GM23338 (cell line): ENCODE data around the gene TSPEAR. TPM values are rescaled to one million over a fixed set of nuclear protein-coding genes. Genes with fewer than 3 reads are reported as not detected.

ENCODE experiments used
- ATAC-seq: fragments of 200-7000 bp; cut with Tn5 transposase; 3 replicates; pipeline ENCODE4 v1.9.1; 2020
- DNase-seq: peaks from one replicate; pipeline ENCODE4 v3.0.0-alpha.2; 2015; ENCODE audit warnings: low spot score
- H2AFZ ChIP-seq: fragments of 200-600 bp; sonication (generic); 2 replicates; pipeline ENCODE4 v1.8.0; 2016; ENCODE audit warnings: antibody characterized with exemption, mild to moderate bottlenecking, moderate library complexity
- H3F3A ChIP-seq: fragments of 200-600 bp; sonication (generic); replicated peaks from 2 replicates; pipeline ENCODE4 v1.8.0; 2017; ENCODE audit warnings: antibody characterized with exemption, mixed run types, low read depth
- H3K27ac ChIP-seq: fragments of 200-600 bp; sonication (generic); 2 replicates; pipeline ENCODE4 v1.6.1; 2016; ENCODE audit warnings: low read depth
- H3K27me3 ChIP-seq: fragments of 200-600 bp; sonication (generic); 2 replicates; pipeline ENCODE4 v1.8.0; 2016; ENCODE audit warnings: mild to moderate bottlenecking, mixed run types, moderate library complexity; ENCODE audit not compliant: insufficient read depth
- H3K36me3 ChIP-seq: fragments of 200-600 bp; sonication (generic); 2 replicates; pipeline ENCODE4 v1.8.0; 2016; ENCODE audit warnings: mild to moderate bottlenecking; ENCODE audit not compliant: insufficient read depth
- H3K4me1 ChIP-seq: fragments of 200-600 bp; sonication (generic); 2 replicates; pipeline ENCODE4 v1.8.0; 2016; ENCODE audit warnings: mild to moderate bottlenecking, moderate library complexity; ENCODE audit not compliant: insufficient read depth
- H3K4me2 ChIP-seq: fragments of 200-600 bp; sonication (generic); 2 replicates; pipeline ENCODE4 v1.7.1; 2017; ENCODE audit warnings: mixed run types
- H3K4me3 ChIP-seq: fragments of 200-600 bp; sonication (generic); 2 replicates; pipeline ENCODE4 v1.6.1; 2016; ENCODE audit warnings: mixed run types
- H3K79me2 ChIP-seq: fragments of 200-600 bp; sonication (generic); replicated peaks from 2 replicates; pipeline ENCODE4 v1.8.0; 2017; ENCODE audit warnings: mild to moderate bottlenecking; ENCODE audit not compliant: insufficient read depth
- H3K9me2 ChIP-seq: fragments of 200-600 bp; sonication (generic); 2 replicates; pipeline ENCODE4 v1.8.0; 2017; ENCODE audit not compliant: insufficient read depth
- H4K20me1 ChIP-seq: fragments of 200-600 bp; sonication (generic); replicated peaks from 2 replicates; pipeline ENCODE4 v1.8.0; 2017; ENCODE audit warnings: mild to moderate bottlenecking; ENCODE audit not compliant: insufficient read depth
- H3K27ac Mint-ChIP-seq: 2 replicates; pipeline ENCODE4 v1.8.0; 2020; ENCODE audit warnings: inconsistent platforms, mild to moderate bottlenecking, moderate library complexity, mixed read lengths
- H3K27me3 Mint-ChIP-seq: 3 replicates; pipeline ENCODE4 v1.8.0; 2022; ENCODE audit warnings: low read depth, mild to moderate bottlenecking, moderate library complexity, mixed read lengths, inconsistent platforms; ENCODE audit not compliant: insufficient read depth, poor library complexity
- H3K36me3 Mint-ChIP-seq: 3 replicates; pipeline ENCODE4 v1.8.0; 2021; ENCODE audit warnings: low read depth, mild to moderate bottlenecking, inconsistent platforms, moderate library complexity, mixed read lengths
- H3K4me1 Mint-ChIP-seq: 3 replicates; pipeline ENCODE4 v1.8.0; 2020; ENCODE audit warnings: mild to moderate bottlenecking, inconsistent platforms, mixed read lengths
- H3K4me3 Mint-ChIP-seq: 3 replicates; pipeline ENCODE4 v1.8.0; 2021; ENCODE audit warnings: moderate library complexity, mild to moderate bottlenecking, inconsistent platforms, mixed read lengths
- H3K9me3 Mint-ChIP-seq: 3 replicates; pipeline ENCODE4 v1.8.0; 2020; ENCODE audit warnings: moderate library complexity, mild to moderate bottlenecking, inconsistent platforms, mixed read lengths
- EZH2 ChIP-seq: fragments of 200-600 bp; sonication (generic); IDR thresholded peaks from one replicate; pipeline ENCODE4 v1.8.0; 2017; ENCODE audit warnings: antibody characterized with exemption, mild to moderate bottlenecking, low read depth; ENCODE audit not compliant: unreplicated experiment
- JUNB ChIP-seq: IDR thresholded peaks from one replicate; pipeline ENCODE4 v1.6.1; 2016; ENCODE audit warnings: antibody characterized with exemption; ENCODE audit not compliant: unreplicated experiment
- NANOG ChIP-seq: IDR thresholded peaks from 2 replicates; pipeline ENCODE4 v1.6.1; 2016; ENCODE audit warnings: antibody characterized with exemption, borderline replicate concordance
- ZNF331 ChIP-seq: fragments of 250-450 bp; sonication (Bioruptor Pico); IDR thresholded peaks from 2 replicates; pipeline ENCODE4 v1.5.0; 2020; ENCODE audit warnings: low read depth, mild to moderate bottlenecking, moderate library complexity
- ZNF462 ChIP-seq: fragments of 250-450 bp; sonication (Bioruptor Pico); IDR thresholded peaks from 2 replicates; pipeline ENCODE4 v1.5.0; 2020; ENCODE audit warnings: mild to moderate bottlenecking, moderate library complexity
- polyA plus RNA-seq: library from polyadenylated mRNA; unstranded; fragments of >200 nt; fragmentation: Nextera tagmentation; extraction: Ambion mirVana; gene quantifications from 2 replicates; pipeline ENCODE4 v1.2.1, GENCODE V29; 2016
- total RNA-seq: library from RNA; depleted of rRNA; stranded (reverse); fragments of >200 nt; shearing (Covaris generic); gene quantifications from 2 replicates; pipeline ENCODE4 v1.2.3, GENCODE V29; 2014

The TSPEAR gene
- total and polyA plus RNA-seq, 2 experiments from 2014 or later, result 0.35 to 0.92 TPM

GRCh38 chr21:44590311-44590721 lies 121.1 kb downstream of the TSPEAR start:
- H3K27ac Mint-ChIP-seq, result no peak overlapping the region
- H3K4me1 Mint-ChIP-seq, result peaks cover 14% of the 10 kb centered on the region
- H3F3A ChIP-seq, result 0 out of 2 replicates have a peak, but pooled peaks cover 4% of the 10 kb centered on the region

More at GRCh38 chr21:44590311-44590721, 121.1 kb downstream of the TSPEAR start:
- Mint-ChIP-seq H3K4me3 (no peak overlapping the region), H3K36me3 (no peaks in the 10 kb centered on the region; the same call in 2 of the 3 replicates), H3K9me3 (no peaks in the 10 kb centered on the region; the same call in 2 of the 3 replicates), H3K27me3 (peaks cover 7% of the 10 kb centered on the region)
- no peaks in the 10 kb centered on the region for H4K20me1 ChIP-seq
- no peak overlapping the region for H3K4me3 ChIP-seq
- H2AFZ ChIP-seq, result no peak overlapping the region
- H3K36me3 ChIP-seq, result no peaks in the 10 kb centered on the region
- ATAC-seq (no peak), DNase-seq (no peak)
- TF ChIP-seq EZH2 (no peak), JUNB (no peak), NANOG (no peak), ZNF462 (no peak), ZNF331 (CRISPR knock-in tag) (no peak)
- no peak overlapping the region for H3K27ac ChIP-seq
- H3K4me2 ChIP-seq, result no peak overlapping the region
- no peaks in the 10 kb centered on the region for H3K27me3 ChIP-seq
- H3K9me2 ChIP-seq, result no peaks in the 10 kb centered on the region
- H3K79me2 ChIP-seq, result no peaks in the 10 kb centered on the region
- peaks cover 13% of the 10 kb centered on the region for H3K4me1 ChIP-seq
